Erythroblast (primary cell): ENCODE data around the gene CFAP61.

Experiments used
- DNase-seq, 2 experiments: peaks; one replicate each; lab custom pipeline; 2025; lab: John Stamatoyannopoulos, UW
- GATA1 ChIP-seq: IDR thresholded peaks from 2 replicates; pipeline ENCODE4 v1.6.1; 2011; ENCODE audit warnings: low read depth, mild to moderate bottlenecking, control low read depth, low read length, moderate library complexity
- POLR2A ChIP-seq: IDR thresholded peaks from 2 replicates; pipeline ENCODE4 v1.6.1; 2011; ENCODE audit warnings: mild to moderate bottlenecking, low read length

The CFAP61 gene

DNA sequence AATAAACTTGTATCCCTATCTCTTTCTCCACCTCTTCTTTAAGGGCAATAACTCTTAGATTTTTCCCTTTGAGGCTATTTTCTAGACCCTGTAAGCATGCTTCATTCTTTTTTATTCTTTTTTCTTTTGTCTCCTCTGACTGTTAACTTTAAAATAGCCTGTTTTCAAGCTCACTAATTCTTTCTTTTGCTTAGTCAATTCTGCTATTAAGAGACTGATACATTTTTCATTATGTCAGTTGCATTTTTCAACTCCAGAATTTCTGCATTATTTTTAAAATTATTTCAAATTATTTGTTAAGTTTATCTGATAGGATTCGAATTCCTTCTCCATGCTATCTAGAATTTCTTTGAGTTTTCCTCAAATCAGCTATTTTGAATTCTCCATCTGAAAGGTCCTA lies 84.0 kb downstream of the CFAP61 start:
- no peak for DNase-seq

DNA sequence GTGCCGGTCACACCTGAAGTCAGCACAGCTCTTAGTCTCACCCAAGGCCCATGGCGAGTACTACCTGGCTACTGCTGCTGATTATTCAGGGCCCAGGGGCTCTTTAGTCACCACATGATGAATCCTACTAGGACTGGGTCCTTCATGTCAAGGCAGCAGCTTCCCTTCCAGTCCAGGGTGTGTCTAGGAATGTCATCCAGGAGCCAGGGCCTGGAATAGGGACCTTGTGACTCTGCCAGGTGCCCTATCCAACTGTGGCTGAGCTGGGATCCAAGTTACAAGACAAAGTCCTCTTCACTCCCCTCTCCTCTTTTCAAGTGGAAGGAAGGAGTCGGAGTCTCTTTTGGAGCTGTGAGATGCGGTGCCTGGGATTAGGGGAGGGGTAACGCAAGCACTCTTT lies 85.5 kb downstream of the CFAP61 start:
- TF ChIP-seq POLR2A (no peak), GATA1 (no peak)
- DNase-seq, result no peak

More for the DNA sequence above, 84.0 kb downstream of the CFAP61 start:
- TF ChIP-seq POLR2A, result no peak
- no peak for TF ChIP-seq GATA1

DNA sequence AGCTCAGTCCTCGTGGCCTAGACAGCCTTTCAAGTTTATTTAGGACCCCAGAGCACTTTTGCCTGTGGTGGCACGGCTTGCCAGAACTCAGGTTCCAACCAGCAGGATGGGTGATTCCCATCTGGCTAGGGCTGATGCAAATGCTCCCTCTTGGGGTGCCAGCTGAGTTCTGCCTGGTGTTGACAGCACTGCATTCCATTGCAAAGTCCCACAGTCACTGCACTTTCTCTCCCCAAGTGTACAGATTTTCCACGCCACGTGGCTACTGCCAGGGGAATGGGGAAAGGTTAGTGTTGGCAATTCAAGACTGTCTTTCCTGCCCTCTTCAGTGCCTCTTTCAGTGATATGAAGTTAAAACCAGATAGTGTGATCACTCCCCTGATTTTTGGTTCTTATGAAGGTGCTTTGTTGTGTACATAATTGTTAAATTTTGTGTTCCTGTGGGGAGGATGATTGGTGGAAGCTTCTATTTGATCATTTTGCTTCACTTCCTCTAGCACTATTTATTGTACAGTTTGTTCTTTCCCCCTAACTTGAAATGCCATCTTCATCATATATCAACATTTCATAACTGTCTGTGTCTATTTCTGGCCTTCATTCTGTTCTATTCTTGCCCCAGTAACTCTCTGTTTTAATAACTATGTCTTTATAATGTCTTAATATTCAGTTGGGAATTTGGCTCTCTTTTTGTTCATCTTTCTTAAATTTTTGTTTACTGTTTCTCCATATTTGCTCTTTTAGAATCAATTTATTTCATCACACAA lies 86.2 kb downstream of the CFAP61 start:
- TF ChIP-seq POLR2A (no peak), GATA1 (no peak)
- no peak for DNase-seq

DNA sequence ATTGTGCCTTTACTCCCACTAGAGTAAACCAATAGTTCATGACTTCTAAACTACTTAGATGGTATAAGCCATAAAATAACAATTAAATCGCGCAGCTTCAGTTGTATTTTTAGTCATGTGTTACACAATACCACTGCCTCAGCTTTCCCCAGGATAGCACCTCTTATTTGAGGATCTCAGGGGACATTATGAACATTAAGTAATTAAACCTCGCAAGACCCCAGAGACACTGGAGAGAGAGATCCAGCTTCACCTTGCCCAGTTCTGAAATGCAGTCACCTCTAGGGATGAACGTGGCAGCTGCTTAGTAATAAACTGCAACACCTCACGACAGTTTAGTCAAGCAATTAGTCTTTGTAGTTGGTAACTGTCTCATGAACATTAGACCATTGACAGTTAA lies 87.1 kb downstream of the CFAP61 start:
- no peak for TF ChIP-seq POLR2A
- TF ChIP-seq GATA1, result no peak
- DNase-seq, result no peak

DNA sequence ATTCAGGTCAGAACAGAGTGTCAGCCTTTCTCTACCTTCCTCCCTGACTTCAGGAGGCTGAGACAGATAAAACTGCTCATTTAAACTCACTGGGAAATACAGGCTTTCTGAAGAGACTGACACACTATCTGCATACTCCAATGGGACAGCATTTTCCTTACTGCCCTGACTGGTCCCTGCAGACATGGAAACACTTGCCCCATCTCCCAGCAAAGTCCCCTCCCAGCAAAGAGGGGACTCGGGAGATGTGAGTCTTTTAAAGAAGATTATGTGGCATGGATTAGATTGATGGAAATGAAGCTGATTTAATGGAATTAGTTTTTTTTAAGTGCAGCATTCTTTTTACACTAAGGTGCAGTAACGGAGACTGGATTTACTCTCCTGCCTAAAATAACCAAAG lies 90.8 kb downstream of the CFAP61 start:
- DNase-seq, result no peak
- no peak for TF ChIP-seq GATA1
- no peak for TF ChIP-seq POLR2A

DNA sequence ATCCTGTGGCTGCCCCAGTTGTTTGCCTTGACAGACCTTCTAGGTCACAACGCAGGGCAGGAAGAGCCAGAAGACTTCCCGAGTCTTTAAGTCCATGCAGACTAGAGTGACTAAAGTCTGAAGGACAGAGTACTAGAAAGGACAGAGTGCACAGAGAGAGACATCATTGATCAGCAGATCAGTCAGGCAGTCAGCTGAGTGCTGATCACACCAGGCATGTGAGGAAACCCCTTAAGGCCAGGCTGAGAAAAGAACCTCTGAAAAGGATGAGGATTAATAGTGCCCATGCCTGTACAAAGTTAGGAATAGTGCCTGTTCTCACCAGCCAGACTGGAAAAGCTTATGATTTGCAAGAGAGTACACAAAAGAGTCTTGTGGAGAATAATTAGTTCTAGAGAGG lies 91.3 kb downstream of the CFAP61 start:
- no peak for DNase-seq
- TF ChIP-seq GATA1 (no peak), POLR2A (no peak)

DNA sequence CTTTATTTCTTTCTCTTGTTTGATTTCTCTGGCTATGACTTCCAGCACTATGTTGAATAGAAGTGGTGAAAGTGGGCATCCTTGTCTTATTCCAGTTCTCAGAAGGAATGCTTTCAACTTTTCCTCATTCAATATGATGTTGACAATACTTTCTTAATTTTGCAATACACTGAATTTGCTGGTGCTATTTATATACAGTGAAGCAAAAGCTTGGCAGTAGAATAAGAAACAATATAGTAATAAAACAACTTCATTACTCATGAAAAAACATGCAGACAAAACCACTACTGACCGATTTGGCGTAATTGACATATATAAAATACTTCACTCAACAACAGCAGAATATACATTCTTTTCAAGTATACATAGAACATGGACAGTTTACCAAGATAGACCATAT lies 96.4 kb downstream of the CFAP61 start:
- TF ChIP-seq GATA1 (no peak), POLR2A (no peak)
- DNase-seq, result no peak

DNA sequence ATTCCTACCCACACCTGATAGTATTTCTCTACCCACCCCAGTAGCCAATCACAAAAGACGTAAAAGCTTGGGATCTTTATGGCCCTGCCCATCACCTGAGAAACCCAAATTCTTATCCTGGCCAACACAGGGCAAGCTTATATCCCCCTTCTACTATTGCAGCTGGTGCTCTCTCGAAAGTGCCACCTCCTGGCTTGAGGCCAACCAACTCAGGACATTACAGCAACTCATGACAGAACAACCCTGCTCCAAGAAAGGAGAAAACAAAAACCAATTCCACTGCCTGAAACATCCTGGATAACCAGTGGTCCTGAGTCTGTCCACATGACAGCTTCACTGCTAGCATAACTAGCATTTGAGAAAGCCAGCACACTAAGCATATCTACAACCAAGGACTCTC lies 97.9 kb downstream of the CFAP61 start:
- no peak for TF ChIP-seq GATA1
- no peak for TF ChIP-seq POLR2A
- no peak for DNase-seq

DNA sequence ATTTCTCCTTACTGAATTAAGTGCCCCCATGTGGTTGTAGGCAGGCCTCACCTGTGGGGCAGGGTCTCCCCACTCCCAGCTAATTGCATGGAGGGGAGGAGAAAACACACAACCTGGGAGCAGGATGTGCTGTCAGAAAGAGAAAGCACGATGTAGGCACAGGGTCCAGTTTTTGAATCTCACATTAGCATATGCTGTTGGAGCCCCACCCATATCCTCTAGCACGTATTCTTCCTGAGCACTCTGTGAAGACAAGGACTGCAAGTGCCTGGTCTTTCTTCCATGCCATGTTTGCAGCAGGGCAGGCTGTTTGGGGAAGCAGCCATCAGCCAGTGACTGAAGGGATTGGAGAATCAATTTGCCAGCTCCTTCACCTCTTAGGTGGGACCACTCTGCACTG lies 108.2 kb downstream of the CFAP61 start:
- TF ChIP-seq POLR2A, result no peak
- no peak for TF ChIP-seq GATA1

DNA sequence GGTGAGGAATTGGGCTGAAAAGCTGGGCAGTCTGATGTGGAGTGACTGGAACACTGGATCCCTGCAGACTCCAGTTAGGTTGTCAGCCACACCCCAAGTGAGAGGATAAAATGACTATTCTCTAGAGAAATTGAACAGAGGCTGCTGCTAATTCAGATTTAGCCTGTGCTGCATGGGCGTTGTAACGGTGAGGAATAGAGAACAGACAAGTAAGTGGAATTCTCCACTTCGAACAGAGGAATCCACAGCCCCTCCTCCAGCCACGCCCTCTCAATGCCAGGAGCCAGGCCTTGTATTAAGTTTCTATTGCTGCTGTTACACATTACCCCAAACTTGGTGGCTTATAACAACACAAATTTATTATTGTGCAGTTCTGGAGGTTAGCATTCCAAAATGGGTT lies 109.3 kb downstream of the CFAP61 start:
- no peak for DNase-seq
- TF ChIP-seq GATA1 (no peak), POLR2A (no peak)

More for the DNA sequence above, 108.2 kb downstream of the CFAP61 start:
- DNase-seq, result no peak

DNA sequence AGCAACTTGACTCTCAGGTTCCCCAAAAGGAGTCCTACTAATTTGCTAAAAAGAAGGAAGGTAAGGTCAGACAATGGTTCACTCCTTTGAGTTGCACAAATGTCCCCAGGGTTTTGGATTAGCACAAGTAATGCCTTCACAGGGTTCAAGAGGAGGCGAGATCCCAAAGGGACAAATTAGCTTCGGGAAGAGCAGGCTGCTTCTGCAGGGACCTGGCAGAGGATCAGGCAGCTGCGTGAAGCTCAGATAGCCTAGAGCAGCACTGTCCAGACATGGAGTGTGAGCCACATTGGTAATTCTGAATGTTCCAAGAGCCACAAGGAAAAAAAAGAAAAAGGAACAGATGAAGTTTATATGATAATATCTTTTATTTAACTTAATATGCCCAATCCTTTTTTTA lies 115.4 kb downstream of the CFAP61 start:
- no peak for TF ChIP-seq POLR2A
- TF ChIP-seq GATA1, result no peak
- DNase-seq, result no peak

DNA sequence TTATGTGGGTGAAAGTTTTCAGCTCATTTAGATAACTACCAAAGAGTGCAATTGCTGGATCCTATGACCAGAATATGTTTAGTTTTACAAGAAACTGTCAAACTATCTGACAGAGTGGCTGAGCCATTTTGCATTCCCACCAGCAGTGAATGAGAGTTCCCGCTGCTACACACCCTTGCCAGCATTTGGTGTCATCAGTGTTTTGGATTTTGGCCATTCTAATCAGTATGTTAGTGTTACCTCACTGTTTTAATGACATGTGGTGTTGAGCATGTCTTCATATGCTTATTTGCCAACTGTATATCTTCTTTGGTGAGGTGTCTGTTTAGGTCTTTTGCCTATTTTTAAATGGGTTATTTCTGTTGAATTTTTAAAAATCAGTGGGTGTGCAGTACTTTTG lies 120.9 kb downstream of the CFAP61 start:
- TF ChIP-seq GATA1 (no peak), POLR2A (no peak)
- no peak for DNase-seq

DNA sequence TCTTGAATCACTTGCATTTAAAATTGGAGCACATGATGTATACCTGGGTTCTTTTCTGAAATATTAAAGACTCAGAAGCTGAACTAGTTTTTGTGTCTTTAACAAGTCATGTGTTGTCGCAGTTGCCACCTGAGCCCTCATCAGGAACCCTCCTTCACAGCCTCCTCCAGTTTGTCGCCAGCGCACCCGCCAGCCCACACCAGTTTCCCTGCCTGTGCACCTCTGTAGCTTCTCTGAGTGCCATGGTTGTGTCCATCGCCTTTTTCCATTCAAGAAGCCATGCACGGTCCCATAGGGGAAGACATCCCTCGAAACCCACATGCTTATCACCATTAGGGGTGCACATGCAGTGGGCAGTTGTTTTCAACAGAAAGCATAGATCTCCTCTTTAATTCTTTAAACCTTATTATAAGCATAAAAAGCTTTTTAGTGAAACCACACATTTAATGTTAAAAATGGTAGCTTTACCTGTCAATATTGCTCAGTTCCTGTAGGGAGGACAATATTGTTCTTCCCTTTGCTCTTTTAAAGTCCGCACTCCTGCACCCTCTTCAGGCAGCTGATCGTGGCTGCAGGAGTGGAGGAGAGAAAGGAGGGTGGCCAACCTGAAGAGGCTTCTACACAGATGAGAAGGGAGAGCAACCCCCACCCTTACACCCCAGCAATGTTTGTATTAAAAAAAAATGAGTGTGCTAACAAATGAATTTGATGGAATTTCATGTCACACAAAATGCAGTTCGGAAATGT lies 121.9 kb downstream of the CFAP61 start:
- no peak for TF ChIP-seq POLR2A
- TF ChIP-seq GATA1, result no peak
- DNase-seq, result no peak

DNA sequence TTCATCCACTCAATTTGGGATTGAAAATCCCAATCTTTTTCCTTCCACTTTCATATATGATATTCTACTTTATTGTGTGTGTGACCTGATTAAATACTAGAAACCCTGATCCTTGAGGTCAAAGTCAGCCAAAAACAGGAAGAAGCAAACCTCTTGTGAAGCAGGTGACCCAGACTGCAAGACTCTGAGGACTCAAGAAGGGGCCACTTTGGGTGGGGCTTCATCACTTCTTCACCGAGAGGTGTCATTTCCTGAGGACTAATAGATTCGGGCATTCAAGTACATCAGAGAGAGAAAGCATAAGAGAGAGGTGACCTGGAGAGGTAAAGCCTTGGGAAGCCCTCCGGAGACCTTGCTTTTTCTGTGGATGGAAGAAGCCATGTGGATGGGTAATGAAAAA lies 129.0 kb downstream of the CFAP61 start:
- TF ChIP-seq GATA1 (no peak), POLR2A (no peak)
- DNase-seq, result no peak
